ENCODE results near the gene CD40. TPM values are rescaled to one million over a fixed set of nuclear protein-coding genes. Genes with fewer than 3 reads are reported as not detected.

Gene CD40
- total and polyA plus RNA-seq, 2 of the 8 experiments (the other 6 are each of a cell fraction or from before 2014, with no cell fraction given): 14.5 to 18.8 TPM

GRCh38 chr20:46100988-46101387, 17.1 kb upstream of the CD40 start:
- POLR2A ChIA-PET (ENCODE audit: partially characterized antibody): no interaction called here
- Histone ChIP-seq H3K79me2 (ENCODE audit: control insufficient read depth in 1 of 2, insufficient read depth in 2 of 2, low read length in 2 of 2) (no peaks in the 10 kb centered on the region), H3K4ac (replicated peaks; ENCODE audit: insufficient read length, low read depth, low read length) (no peak overlapping the region), H2BK12ac (ENCODE audit: low read depth, low read length) (no peak overlapping the region), H2BK15ac (ENCODE audit: low read length) (no peak overlapping the region), H3K9ac (replicated peaks in 1 of 4; ENCODE audit: extremely low read depth in 1 of 4, low read depth in 3 of 4, low read length in 3 of 4) (no peak overlapping the region), H3K27me3 (replicated peaks in 1 of 4; ENCODE audit: control insufficient read depth in 3 of 4, extremely low read depth in 1 of 4, insufficient read depth in 3 of 4, low read length in 3 of 4) (peaks cover 0 to 11% (median 4%) of the 10 kb centered on the region in 4 experiments; a peak in 2 of 7 replicates), H3K9me3 (ENCODE audit: insufficient read depth in 2 of 2, low read depth in 1 of 2, low read length in 1 of 2) (0 out of 4 replicates have a peak, but pooled peaks cover 0 to 2% of the 10 kb centered on the region in 2 experiments), H4K8ac (ENCODE audit: extremely low read depth, insufficient read depth, low read length) (no peak overlapping the region), H4K20me1 (replicated peaks in 1 of 2; ENCODE audit: control insufficient read depth in 1 of 2, insufficient read depth in 2 of 2, low read length in 2 of 2) (no peaks in the 10 kb centered on the region), H2BK120ac (replicated peaks; ENCODE audit: low read depth, low read length) (no peak overlapping the region), H3K4me3 (ENCODE audit: extremely low read depth in 1 of 4, insufficient read depth in 2 of 4, low read depth in 3 of 4, low read length in 4 of 4) (no peak overlapping the region), H3K36me3 (ENCODE audit: control insufficient read depth in 2 of 4, insufficient read depth in 4 of 4, low read length in 3 of 4) (no peaks in the 10 kb centered on the region), H3K79me1 (ENCODE audit: low read depth, low read length) (no peaks in the 10 kb centered on the region), H4K5ac (ENCODE audit: insufficient read length, low read depth, low read length) (no peak overlapping the region), H3K23me2 (ENCODE audit: low read depth, low read length) (no peaks in the 10 kb centered on the region), H2BK5ac (ENCODE audit: low read depth, low read length) (no peak overlapping the region), H4K91ac (replicated peaks; ENCODE audit: insufficient read length, low read length) (no peak overlapping the region), H3K27ac (ENCODE audit: low read depth, low read length) (no peak overlapping the region), H3K18ac (ENCODE audit: extremely low read depth, low read length) (no peak overlapping the region), H2AK5ac (ENCODE audit: low read depth, low read length) (no peak overlapping the region), H3K14ac (ENCODE audit: insufficient read length) (no peak overlapping the region), H3K4me1 (replicated peaks in 1 of 4; ENCODE audit: control insufficient read depth in 3 of 4, insufficient read depth in 4 of 4, low read length in 3 of 4) (0 out of 7 replicates have a peak, but pooled peaks cover 0 to 5% (median under 1%) of the 10 kb centered on the region in 4 experiments), H3K4me2 (ENCODE audit: insufficient read depth in 1 of 2, low read depth in 2 of 2, low read length in 2 of 2) (no peak overlapping the region), H3K56ac (replicated peaks; ENCODE audit: insufficient read length, low read depth, low read length) (no peak overlapping the region), H3K23ac (ENCODE audit: insufficient read length) (no peak overlapping the region), H2AFZ (ENCODE audit: low read length) (no peak overlapping the region), H2BK20ac (ENCODE audit: low read length) (no peak overlapping the region)
- WGBS, 2 experiments (ENCODE audit: extremely low coverage in 1 of 2, insufficient coverage in 1 of 2, insufficient read length in 1 of 2, insufficient replicate concordance in 2 of 2, low coverage in 1 of 2, low lambda C conversion rate in 2 of 2, missing lambda C conversion rate in 1 of 2): 90% methylated on average over 5 of the region's 5 CpGs; no CpG with 5 or more reads in 1 of the 2 experiments
- DNase-seq (ENCODE audit: low read depth in 1 of 2, low spot score in 2 of 2): no peak
- CTCF ChIA-PET (ENCODE audit: partially characterized antibody): interaction anchor here (0.6 kb wide), 1 partner anchor 131 kb away, joined by 3 read pairs; no protein-coding TSS in a partner anchor
- no peak for FAIRE-seq
- TF ChIP-seq SIRT6 (IDR thresholded peaks at IDR 0.05; ENCODE audit: low read length): no peak
- no peak for TF ChIP-seq TAF1 (IDR thresholded peaks at IDR 0.05; ENCODE audit: low read depth, low read length)
- TF ChIP-seq JUN (IDR thresholded peaks at IDR 0.05; ENCODE audit: low read depth, low read length): no peak
- no peak for TF ChIP-seq CHD2 (IDR thresholded peaks at IDR 0.05; ENCODE audit: low read length)
- TF ChIP-seq GABPA (IDR thresholded peaks at IDR 0.05; ENCODE audit: borderline replicate concordance, insufficient read depth, low read length): no peak
- no peak for TF ChIP-seq RXRA (IDR thresholded peaks at IDR 0.05; ENCODE audit: insufficient read depth, low read depth, low read length)
- no peak for TF ChIP-seq RNF2 (IDR thresholded peaks at IDR 0.05; ENCODE audit: borderline replicate concordance, low read depth, low read length, missing control alignments, poor library complexity, severe bottlenecking)
- no peak for TF ChIP-seq RAD21 (IDR thresholded peaks at IDR 0.05 in 1 of 2, conservative IDR thresholded peaks at IDR 0.05 in 1 of 2; ENCODE audit: low read depth in 2 of 2, low read length in 2 of 2)
- TF ChIP-seq FOSL1 (IDR thresholded peaks at IDR 0.05; ENCODE audit: insufficient read depth, low read depth, low read length): no peak
- TF ChIP-seq KDM4A (IDR thresholded peaks at IDR 0.05; ENCODE audit: low read depth, low read length, severe bottlenecking): no peak
- TF ChIP-seq TBP (IDR thresholded peaks at IDR 0.05; ENCODE audit: low read depth, low read length): no peak
- no peak for TF ChIP-seq ATF2 (IDR thresholded peaks at IDR 0.05; ENCODE audit: low read length)

Data from H1 (cell line).